Common myeloid progenitor, CD34-positive (primary cell): Measurements from ENCODE around the gene PGAM2.

Experiments used
- CTCF ChIA-PET: fragments of 350-600 bp; sonication (Branson Sonifier 250); formaldehyde crosslinking; loops from one replicate; lab custom pipeline; 2021; ENCODE audit warnings: antibody characterized with exemption; lab: Charles Lee
- POLR2A ChIA-PET: fragments of 350-600 bp; sonication (Branson Sonifier 250); formaldehyde crosslinking; loops from one replicate; lab custom pipeline; 2021; ENCODE audit warnings: antibody characterized with exemption; lab: Charles Lee
- DNase-seq, 3 donors: peaks; one replicate each; pipeline versions ENCODE4 v3.0.0 to v3.0.0-alpha.2; 2013
- H3K27ac ChIP-seq, 2 experiments: 1 replicate in 1 of 2; 2 replicates in 1 of 2; pipeline ENCODE4 v1.7.0; 2013; ENCODE audit warnings: inconsistent platforms in 2 of 2, low read length in 2 of 2, mild to moderate bottlenecking in 2 of 2, low read depth in 1 of 2, moderate library complexity in 1 of 2; ENCODE audit not compliant: severe bottlenecking in 2 of 2, insufficient read depth in 1 of 2, poor library complexity in 1 of 2
- H3K27me3 ChIP-seq, 5 experiments: replicated peaks in 2 of 5; 1 replicate in 3 of 5; 2 replicates in 2 of 5; pipeline versions ENCODE4 v1.6.1 to v1.7.0; 2013; ENCODE audit warnings: low read length in 4 of 5, mild to moderate bottlenecking in 2 of 5, moderate library complexity in 2 of 5, inconsistent platforms in 1 of 5; ENCODE audit not compliant: insufficient read depth in 5 of 5, control insufficient read depth in 4 of 5
- H3K36me3 ChIP-seq, 4 experiments: 1 replicate in 2 of 4; 2 replicates in 2 of 4; pipeline versions ENCODE4 v1.6.1 to v1.7.0; 2013; ENCODE audit warnings: low read length in 3 of 4, control low read depth in 1 of 4, mild to moderate bottlenecking in 1 of 4; ENCODE audit not compliant: control insufficient read depth in 4 of 4, insufficient read depth in 4 of 4
- H3K4me1 ChIP-seq, 4 experiments: 1 replicate in 3 of 4; 2 replicates in 1 of 4; pipeline versions ENCODE4 v1.6.1 to v1.7.1; 2013; ENCODE audit warnings: low read length in 3 of 4, mild to moderate bottlenecking in 3 of 4, control low read depth in 1 of 4, inconsistent platforms in 1 of 4, moderate library complexity in 1 of 4; ENCODE audit not compliant: control insufficient read depth in 4 of 4, insufficient read depth in 4 of 4; ENCODE audit errors: control extremely low read depth in 1 of 4
- H3K4me3 ChIP-seq, 7 experiments: 1 replicate in 4 of 7; 2 replicates in 3 of 7; pipeline versions ENCODE4 v1.5.1 to v1.7.0; 2013; ENCODE audit warnings: mild to moderate bottlenecking in 7 of 7, low read length in 6 of 7, moderate library complexity in 6 of 7, inconsistent platforms in 2 of 7, low read depth in 2 of 7, control low read depth in 1 of 7; ENCODE audit not compliant: insufficient read depth in 4 of 7, control insufficient read depth in 1 of 7; ENCODE audit errors: extremely low read depth in 1 of 7
- H3K9me3 ChIP-seq, 5 experiments: 1 replicate in 4 of 5; 2 replicates in 1 of 5; pipeline versions ENCODE4 v1.6.1 to v1.7.1; 2013; ENCODE audit warnings: low read length in 4 of 5, mild to moderate bottlenecking in 2 of 5, inconsistent platforms in 1 of 5, low read depth in 1 of 5, moderate library complexity in 1 of 5; ENCODE audit not compliant: control insufficient read depth in 4 of 5, insufficient read depth in 2 of 5; ENCODE audit errors: control extremely low read depth in 1 of 5
- WGBS: methylation state at CpG from one replicate; pipeline ENCODE4 v1.1.5; 2013; ENCODE audit not compliant: insufficient coverage; 5-methylcytosine and 5-hydroxymethylcytosine counted together

PGAM2 gene

DNA sequence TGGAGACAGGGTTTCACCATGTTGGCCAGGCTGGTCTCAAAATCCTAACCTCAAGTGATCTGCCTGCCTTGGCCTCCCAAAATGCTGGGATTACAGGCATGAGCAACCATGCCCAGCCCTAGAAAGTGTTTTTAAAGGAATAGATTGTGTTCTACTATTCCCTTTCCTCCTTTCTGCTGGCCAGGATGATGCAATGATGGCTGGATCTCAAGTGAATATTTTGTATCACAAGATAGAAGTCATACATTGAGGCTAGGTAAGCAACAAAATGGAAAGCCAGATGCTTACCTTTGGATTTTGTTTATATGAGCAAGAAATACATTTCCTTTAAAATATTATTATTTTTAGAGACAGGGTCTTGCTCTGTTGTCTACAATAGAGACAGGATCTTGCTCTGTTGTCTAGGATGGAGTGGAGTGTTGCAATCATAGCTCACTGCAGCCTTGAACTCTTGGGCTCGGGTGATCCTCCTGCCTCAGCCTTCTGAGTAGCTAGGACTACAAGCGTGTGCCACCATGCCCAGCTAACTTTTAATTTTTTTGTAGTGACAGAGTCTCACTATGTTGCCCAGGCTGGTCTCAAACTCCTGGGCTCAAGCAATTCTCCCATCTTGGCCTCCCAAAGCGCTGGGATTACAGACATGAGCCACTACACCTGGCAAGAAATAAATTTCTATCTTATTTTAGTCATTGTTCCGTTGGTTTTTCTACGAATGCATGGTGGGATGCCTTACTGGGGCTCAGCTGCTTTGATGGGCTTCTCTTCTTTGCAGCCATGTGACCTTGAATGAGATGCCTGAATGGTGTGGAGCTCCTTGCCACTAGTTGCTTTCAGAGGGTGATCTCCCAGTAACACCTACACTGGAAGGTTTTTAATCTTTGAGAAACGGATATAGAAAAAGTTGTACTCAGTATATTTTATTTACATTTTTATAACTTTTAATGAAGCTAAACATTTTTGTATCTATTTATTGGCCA lies 33.0 kb upstream of the PGAM2 start:
- 98% methylated on average over 5 of the region's 6 CpGs for WGBS
- Histone ChIP-seq H3K27me3 (no peaks in the 10 kb centered on the region), H3K27ac (no peak overlapping the region), H3K4me1 (peaks cover 9 to 28% (median 20%) of the 10 kb centered on the region in 4 experiments), H3K4me3 (no peak overlapping the region), H3K36me3 (no peaks in the 10 kb centered on the region), H3K9me3 (no peaks in the 10 kb centered on the region)
- POLR2A ChIA-PET: interaction anchor here (1.0 to 1.1 kb wide), 2 partner anchors 18 to 103 kb away, joined by 3 to 4 read pairs; partner anchors contain the start of gene YKT6
- no peak for DNase-seq
- CTCF ChIA-PET: interaction anchor here (0.8 to 1.6 kb wide), 9 partner anchors 8 to 99 kb away, joined by 3 to 7 read pairs (median 4); no protein-coding TSS in a partner anchor

DNA sequence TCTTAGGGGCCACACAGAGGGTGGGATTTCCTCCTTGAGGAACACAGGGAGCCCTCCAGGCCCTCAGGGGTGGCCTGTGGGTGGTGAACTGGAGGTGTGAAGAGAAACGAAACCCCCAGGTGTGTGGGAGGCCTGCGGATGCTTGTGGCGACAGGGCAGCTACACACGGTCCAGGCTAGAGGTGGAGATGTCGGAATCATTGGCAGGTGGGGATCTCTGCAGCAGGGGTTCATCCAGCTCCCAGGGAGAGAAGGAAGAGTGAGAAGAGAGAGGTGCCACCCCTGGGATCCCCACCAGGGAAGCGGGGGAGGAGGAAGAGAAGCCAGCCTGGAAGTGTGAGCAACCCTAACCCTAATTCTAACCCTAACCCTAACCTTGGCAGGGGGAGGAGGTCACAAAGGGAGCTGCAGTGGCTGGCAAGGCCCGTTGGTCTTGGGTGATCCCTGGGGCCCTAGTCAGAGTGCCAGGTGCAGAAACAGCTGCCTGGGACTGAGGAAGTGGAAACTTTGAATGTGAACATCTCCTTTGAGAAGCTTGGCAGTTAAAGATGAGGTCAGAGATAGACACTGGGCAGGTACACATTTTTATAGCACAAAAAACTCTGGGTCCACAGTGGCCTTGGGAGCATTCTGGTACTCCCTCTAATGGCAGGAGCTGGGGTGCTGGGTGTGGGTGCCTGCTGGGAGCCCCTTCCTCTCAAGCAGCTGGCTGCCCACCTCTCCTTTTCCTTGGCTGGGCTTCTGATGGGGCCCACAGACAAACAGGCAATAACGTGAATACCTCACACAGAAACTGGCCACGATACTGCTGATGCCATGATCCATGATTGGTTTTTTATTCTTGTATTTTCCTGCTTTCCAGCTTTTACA lies 31.9 kb upstream of the PGAM2 start:
- Histone ChIP-seq H3K4me3 (no peak overlapping the region), H3K36me3 (no peaks in the 10 kb centered on the region), H3K9me3 (no peaks in the 10 kb centered on the region), H3K27ac (no peak overlapping the region), H3K27me3 (no peaks in the 10 kb centered on the region), H3K4me1 (peaks cover 9 to 20% (median 16%) of the 10 kb centered on the region in 4 experiments)
- POLR2A ChIA-PET: interaction anchor here (1.1 kb wide), 1 partner anchor 16 kb away, joined by 4 read pairs; no protein-coding TSS in a partner anchor
- CTCF ChIA-PET: interaction anchor here (1.0 to 1.6 kb wide), 5 partner anchors 9 to 31 kb away, joined by 3 to 6 read pairs (median 4); no protein-coding TSS in a partner anchor
- 69% methylated on average over 6 of the region's 9 CpGs for WGBS
- DNase-seq: peak in 2 of 3 donors; percentile 78 to 85

- Histone ChIP-seq H3K27me3 (no peaks in the 10 kb centered on the region), H3K27ac (no peak overlapping the region), H3K4me1 (peaks cover 9 to 20% (median 16%) of the 10 kb centered on the region in 4 experiments), H3K36me3 (no peaks in the 10 kb centered on the region), H3K4me3 (no peak overlapping the region), H3K9me3 (no peaks in the 10 kb centered on the region)
- POLR2A ChIA-PET: no interaction called here
- DNase-seq: no peak
- CTCF ChIA-PET: interaction anchor here (1.0 kb wide), 1 partner anchor 25 kb away, joined by 3 read pairs; no protein-coding TSS in a partner anchor
- WGBS: 97% methylated on average over 8 of the region's 8 CpGs
These were observed 31.0 kb upstream of the PGAM2 start for GRCh38 chr7:44096326-44096881.

DNA sequence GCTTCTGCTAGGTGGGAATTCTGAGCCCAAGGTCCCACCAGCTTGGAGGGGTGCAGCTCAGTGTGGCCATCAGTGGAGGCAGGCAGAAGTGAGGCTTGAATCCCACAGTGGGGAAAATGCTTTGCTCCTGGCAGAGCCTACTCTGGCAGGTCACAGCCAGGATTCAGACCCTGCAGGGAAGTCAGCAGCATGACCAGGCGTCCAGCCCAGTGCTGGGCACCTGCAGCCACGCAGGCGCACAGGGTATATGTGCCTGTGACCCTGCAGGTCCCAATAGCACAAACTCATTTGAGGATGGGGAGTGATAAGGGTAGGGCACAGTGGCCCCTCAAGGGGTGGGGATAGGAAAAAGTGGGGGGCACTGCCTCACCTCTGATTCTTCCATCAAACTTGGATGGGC lies 30.4 kb upstream of the PGAM2 start:
- ChIA-PET POLR2A (no interaction called here), CTCF (no interaction called here)
- H3K27me3 ChIP-seq: no peaks in the 10 kb centered on the region
- no peaks in the 10 kb centered on the region for H3K36me3 ChIP-seq
- no peak for DNase-seq
- WGBS: 100% methylated on average over 2 of the region's 3 CpGs
- H3K27ac ChIP-seq: no peak overlapping the region
- peaks cover 9 to 20% (median 16%) of the 10 kb centered on the region in 4 experiments for H3K4me1 ChIP-seq
- H3K4me3 ChIP-seq: no peak overlapping the region
- no peaks in the 10 kb centered on the region for H3K9me3 ChIP-seq

DNA sequence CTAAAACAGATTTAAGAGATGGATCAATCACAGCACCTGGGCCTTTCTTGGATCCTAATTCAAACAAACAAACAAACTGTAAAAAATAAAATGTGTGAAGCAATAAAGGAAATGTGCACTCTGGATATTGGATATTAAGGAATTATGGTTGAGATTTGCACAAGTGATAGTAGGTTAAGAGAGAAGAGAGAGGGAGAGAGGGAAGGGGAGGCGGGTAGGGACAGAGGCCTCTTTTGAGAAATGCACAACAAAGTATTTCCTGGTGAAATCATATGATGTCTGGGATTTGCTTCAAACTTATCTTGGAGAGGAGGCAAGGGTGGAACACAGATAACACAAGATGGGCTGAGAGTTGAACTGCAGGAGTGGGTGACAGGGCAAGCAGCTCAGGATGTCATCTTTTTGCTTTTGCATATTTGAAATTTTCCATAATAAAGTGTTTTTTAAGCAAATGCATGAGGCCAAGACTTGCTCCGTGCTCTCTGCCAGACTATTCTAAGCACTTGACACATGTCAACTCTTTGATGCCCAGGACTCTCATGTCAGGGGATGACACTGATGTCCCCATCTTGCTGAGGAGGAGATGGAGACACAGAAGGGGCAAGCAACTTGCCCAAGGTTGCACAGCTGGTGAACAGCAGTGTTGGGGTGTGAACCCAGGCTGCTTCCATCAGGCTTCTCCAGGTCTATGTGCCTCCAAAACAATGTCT lies 29.7 kb upstream of the PGAM2 start:
- H3K36me3 ChIP-seq: no peaks in the 10 kb centered on the region
- CTCF ChIA-PET: no interaction called here
- POLR2A ChIA-PET: no interaction called here
- DNase-seq: no peak
- no peak overlapping the region for H3K4me3 ChIP-seq
- WGBS: 100% methylated on average over 2 of the region's 2 CpGs
- H3K4me1 ChIP-seq: peaks cover 9 to 18% (median 16%) of the 10 kb centered on the region in 4 experiments
- no peaks in the 10 kb centered on the region for H3K27me3 ChIP-seq
- H3K9me3 ChIP-seq: no peaks in the 10 kb centered on the region
- H3K27ac ChIP-seq: no peak overlapping the region

DNA sequence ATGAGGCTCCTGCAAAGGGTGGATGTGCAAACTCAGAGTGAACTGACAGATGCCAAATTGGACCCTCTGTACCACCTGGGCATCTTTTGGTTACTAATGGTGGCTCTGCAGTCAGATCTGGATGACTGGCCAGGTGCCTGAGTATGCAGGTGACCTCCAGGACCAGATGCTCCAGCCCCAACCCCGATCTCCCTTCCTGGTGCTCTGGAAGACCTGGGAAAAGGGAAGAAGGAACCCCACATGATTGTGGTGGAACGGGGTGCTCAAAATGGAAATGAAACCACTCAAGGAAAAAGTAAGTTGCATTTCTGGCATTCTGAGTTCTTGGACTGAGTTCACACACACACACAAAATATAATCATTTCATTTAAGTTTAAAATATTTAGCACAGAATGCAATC lies 29.0 kb upstream of the PGAM2 start:
- Histone ChIP-seq H3K9me3 (no peaks in the 10 kb centered on the region), H3K36me3 (no peaks in the 10 kb centered on the region), H3K27ac (no peak overlapping the region), H3K4me3 (no peak overlapping the region), H3K27me3 (no peaks in the 10 kb centered on the region), H3K4me1 (peaks cover 7 to 18% (median 14%) of the 10 kb centered on the region in 4 experiments)
- no peak for DNase-seq
- ChIA-PET CTCF (no interaction called here), POLR2A (no interaction called here)
- no CpG with 5 or more reads among the region's 2 CpGs for WGBS
